NOMO-1 (cell line): Measurements from ENCODE around the gene CTCF.
A peak's percentile ranks its signal among the peaks of the same experiment; 100 is the strongest.

Experiments used
- DNase-seq, 2 experiments: peaks; one replicate each; lab custom pipeline; 2025; ENCODE audit not compliant: unreplicated experiment in 2 of 2; lab: John Stamatoyannopoulos, UW

The CTCF gene

GRCh38 chr16:67663151-67663876 lies 101.0 kb downstream of the CTCF start:
- DNase-seq: no peak

- no peak for DNase-seq
Observed at GRCh38 chr16:67663877-67664222, 101.5 kb downstream of the CTCF start.

GRCh38 chr16:67664258-67664657 lies 101.9 kb downstream of the CTCF start:
- DNase-seq: no peak

DNA sequence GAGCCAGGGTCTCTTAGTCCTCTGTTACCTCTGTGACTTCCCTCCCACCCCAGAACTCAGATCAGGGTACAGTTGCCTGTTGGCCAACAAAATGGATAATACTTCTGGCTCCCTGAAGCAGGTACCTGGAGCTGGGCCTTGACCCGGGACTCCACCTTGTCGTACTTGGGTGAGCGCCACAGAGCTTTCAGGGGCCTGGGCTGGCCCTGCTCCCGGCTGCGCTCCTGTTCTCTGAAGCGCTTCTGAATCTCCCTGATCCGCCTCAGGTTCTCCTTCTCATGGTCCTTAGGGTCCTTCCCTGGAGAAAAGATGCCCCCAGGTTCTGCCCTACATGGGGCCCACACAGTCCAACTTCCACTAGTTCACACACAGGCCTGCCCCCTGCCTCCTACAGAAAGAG lies 102.5 kb downstream of the CTCF start:
- DNase-seq: no peak

DNA sequence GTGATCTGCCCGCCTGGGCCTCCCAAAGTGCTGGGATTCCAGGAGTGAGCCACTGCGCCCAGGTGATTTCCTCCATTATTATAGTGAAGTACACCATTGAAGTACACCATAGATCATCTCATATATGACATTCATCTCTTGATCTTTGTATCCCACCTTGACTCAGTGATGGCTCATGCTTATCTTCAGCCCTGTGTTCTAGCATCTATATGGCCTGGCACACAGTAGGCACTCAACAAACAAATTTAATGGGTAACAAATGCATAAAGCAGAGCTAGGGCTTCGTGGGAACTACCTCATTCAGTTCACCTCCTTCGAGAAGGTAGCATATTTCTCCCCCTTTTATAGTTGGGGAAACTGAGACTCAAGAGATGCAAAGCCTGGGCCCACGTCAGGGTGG lies 103.3 kb downstream of the CTCF start:
- DNase-seq: no peak

DNA sequence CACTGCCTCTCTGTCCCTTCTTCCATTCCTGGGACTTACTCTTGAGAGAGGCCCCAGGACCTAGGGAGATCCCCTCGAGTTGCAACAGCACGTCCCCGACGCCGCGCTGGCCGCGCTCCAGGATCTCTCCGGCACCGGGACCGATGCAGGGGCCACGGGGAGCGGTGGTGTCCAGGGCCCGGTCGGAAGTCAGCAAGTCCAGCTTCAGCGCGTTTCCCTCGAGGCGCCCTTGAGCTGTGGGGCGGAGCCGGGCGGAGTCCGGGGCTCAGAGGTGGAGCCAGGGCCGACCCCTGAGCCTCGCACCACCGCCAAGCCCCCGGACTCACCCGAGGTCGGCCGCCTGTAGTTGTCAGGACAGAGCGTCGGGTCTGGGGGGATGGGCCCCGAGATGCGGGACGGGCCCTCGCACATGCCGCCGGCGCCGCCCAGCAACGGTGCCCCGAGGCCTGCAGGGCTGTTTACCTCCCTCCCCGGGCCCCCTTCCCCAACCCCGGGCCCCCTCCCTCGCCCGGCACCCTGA lies 103.8 kb downstream of the CTCF start:
- no peak for DNase-seq

DNA sequence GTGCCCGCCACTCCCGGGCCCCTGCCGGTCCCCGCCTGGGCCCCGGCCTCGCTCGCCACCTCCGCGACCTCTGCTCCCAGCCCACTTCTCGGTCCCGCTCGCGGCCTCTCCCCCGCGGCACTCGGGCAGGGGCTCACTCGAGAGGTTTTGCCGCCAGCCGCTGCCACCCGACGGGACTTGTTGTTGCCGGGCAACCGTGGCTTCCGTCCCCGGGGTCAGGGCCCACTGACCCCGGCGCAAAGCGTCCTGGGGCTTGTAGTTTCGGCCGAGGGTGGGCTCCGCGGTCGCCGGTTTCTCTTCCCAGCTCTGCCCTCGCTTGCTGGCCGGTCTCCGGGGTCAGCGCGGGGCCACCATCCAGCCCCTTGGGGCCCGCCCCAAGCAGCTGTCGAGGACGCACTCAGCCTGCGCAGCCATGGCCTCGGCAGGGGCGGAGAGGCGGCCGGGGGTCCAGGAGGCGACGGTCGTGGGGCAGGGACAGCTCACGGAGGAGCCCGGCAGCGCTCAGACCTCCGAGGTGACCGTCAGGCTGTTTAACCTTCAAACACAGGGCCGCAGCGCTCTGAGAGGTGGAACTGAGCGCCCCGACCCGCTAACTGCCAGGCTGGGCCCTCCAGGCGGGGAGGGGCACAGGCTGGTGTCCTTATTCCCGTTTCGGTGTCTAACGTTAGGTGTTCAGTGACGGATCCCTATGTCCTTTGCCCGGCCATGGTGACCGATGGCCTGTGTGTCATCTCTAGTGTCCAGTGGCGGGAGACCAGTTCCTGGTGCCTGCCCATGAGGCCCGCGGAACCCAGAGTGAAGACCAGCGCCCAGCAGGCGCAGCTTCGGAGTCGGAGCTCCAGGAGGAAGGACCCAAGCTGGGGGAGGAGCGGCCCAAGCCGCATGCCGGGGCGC lies 104.5 kb downstream of the CTCF start, which contains the start of the genes C16orf86 and ENKD1:
Gene C16orf86, plus strand, starts transcription at position 256 of the 894 bp plus-strand sequence. Its CDS starts 157 bp downstream, at position 413.
Gene ENKD1, minus strand, starts transcription at position 192 of the 894 bp plus-strand sequence. CDS start 308 bp downstream, outside the sequence.
- DNase-seq: peak; percentile 75 to 82

DNA sequence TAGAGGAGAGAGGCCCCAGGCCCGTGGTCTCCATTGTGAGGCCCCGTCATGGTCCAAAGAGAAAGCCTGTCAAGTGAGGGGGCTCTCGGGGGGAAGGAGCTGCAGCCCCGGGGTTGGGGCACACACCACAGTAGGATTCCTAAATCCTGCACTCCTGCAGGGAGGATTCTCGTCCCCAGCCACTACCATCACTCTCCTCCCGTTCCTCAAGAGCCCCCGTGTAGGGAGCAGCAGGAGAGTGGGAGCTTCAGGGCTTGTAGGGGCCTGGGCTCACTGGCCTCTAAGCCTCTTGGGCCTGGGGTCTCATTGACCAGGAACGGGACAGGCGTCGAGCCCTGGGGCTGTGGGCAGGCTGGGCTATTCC lies 105.1 kb downstream of the CTCF start:
- no peak for DNase-seq

DNA sequence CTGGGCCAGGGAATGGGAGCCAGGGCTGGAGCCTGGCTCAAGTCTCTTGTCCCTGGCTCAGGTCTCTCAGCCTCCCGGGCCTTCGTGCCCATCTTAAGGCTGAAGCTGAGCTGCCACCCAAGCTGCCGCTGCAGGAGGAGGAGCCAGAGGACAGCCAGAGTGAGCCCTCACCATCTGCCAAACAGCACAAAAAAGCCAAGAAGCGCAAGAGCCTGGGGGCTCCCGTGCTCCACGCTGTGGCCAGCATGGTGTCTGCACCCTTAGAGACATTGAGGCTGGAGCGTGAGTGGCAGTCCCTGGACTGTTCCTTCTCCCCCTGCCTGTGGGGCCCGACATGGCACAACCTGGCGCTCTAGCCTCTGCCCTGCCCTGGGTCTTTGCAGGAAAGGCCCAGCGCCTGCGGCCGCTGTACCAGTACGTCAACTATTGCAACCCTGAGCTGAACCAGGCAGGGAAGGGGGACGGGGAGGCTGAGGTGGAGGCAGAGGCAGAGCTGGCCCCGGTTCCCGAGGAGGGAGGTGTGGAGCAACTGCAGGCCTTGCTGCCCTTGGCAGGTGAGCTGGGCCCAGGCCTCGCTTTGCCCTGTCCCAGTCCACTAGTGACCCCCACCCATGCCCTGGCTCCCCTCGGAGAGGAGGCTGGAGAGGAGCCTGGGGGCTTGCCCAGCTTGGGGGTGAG lies 105.6 kb downstream of the CTCF start:
- DNase-seq: peak; percentile 94 to 97

- DNase-seq: peak; percentile 17 to 25
Observed at GRCh38 chr16:67668495-67669157, 106.3 kb downstream of the CTCF start.

GRCh38 chr16:67669499-67670101 lies 107.3 kb downstream of the CTCF start:
- no peak for DNase-seq

- no peak for DNase-seq
Observed at GRCh38 chr16:67672306-67672705, 110.0 kb downstream of the CTCF start.

DNA sequence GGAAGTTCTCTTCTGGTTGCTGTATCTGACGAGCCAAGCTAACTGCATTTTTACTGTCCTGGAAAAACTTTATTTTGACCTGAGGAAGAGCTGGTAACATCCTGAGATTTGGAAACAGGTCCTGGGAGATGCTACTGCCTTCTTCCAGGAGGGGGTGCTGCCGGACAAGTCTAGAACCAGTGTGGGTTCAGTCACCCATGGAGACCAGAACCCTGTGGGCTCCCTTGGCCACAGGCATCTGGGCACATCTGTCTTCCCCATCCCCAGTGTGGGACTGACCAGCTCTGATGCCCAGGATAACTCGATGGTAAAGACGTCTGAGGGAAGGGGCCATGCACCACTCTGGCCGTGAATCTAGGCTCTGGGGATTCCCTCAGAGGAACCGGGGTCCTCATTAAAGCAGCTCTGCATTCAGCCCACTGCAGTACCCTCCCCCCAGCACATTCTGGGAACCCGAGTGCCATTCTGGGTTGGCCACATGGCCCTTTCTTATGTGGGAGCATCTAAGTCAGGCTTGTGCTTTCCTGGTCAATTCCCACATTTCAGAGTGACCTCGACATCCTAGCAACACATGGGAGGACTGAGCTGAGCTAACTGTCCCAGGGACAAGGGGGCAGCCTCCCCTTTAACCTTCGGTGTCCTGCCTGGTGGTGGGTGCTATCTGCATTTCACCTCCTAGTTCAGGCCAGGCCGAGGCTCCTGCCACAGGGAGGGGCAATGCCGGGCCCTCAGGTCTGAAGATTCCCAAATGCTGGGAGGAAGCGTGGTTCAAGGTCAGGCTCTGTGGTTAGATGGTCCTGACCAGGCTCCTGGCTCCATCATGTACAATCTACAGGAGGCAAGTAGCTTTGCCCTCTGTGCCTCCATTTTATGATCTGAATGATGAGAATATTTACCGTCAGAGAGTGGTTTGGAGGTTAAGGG lies 110.7 kb downstream of the CTCF start:
- peak; percentile 41 to 42 for DNase-seq

DNA sequence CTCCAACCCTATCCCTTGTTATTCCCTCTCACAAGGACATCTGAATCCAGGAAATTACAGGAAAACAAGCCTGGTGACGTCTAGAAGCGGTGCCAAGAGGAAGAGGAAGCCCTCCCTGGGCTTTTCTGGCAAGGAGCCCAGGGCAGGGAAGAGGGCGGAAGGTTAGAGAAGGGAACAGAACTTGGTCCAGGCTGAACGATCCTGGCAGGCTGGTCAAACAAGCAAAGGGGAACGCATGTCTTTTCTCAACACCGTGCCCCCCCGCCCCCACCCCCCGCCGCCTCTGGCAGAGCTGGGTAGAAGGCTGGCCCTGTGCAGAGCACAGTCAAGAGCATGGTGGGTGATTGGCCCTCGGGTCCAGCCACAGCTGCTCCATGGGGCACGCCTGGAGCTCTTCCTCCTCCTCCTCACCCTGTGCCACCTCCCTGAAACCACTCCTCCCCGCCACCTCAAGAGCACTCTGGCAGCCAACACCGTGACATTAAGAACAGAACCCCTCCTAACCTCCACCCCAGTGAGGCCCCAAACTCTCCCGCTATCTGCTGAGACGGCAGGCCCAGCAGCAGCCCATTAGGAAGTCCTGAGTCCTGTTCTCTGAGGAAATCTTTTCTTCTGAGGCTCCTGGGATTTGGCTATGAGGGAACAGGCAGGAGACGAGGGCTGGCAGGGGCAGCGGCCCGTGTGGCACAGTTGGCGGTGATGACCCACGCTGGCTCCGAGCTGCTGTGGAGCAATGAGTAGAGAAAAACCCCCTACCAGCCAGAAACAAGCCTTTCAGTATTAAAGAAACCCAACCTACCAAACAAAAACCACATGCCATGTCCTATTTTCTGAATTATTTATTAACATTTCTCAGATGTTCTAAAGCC lies 111.6 kb downstream of the CTCF start:
- peak; percentile 1 for DNase-seq

- no peak for DNase-seq
Observed at GRCh38 chr16:67674851-67675578, 112.7 kb downstream of the CTCF start.

DNA sequence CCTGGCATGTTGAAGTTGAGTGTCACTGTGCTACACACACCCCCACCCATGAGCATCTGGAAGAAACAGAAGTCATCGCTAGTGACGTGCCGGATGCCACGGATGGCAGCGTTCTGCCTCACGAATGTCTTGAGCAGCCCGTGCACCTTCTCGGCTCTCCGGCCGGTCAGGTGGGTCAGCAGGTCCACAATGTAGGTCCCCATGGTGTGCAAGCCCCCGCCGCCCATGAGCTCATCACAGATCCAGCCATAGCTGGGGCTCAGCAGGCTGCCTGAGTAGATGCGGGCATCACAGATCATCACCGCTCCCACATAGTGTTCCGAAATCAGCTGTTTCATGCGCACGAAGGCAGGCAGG lies 113.2 kb downstream of the CTCF start:
- no peak for DNase-seq

GRCh38 chr16:67675999-67676398 lies 113.7 kb downstream of the CTCF start:
- no peak for DNase-seq

- DNase-seq: no peak
Observed at GRCh38 chr16:67676516-67676915, 114.2 kb downstream of the CTCF start.
